ENCODE results near the gene AFTPH. TPM values are rescaled to one million over a fixed set of nuclear protein-coding genes. Genes with fewer than 3 reads are reported as not detected.

Gene AFTPH
- total and polyA plus RNA-seq, 8 donors: 29.9 to 66.4 (median 54.6) TPM

DNA sequence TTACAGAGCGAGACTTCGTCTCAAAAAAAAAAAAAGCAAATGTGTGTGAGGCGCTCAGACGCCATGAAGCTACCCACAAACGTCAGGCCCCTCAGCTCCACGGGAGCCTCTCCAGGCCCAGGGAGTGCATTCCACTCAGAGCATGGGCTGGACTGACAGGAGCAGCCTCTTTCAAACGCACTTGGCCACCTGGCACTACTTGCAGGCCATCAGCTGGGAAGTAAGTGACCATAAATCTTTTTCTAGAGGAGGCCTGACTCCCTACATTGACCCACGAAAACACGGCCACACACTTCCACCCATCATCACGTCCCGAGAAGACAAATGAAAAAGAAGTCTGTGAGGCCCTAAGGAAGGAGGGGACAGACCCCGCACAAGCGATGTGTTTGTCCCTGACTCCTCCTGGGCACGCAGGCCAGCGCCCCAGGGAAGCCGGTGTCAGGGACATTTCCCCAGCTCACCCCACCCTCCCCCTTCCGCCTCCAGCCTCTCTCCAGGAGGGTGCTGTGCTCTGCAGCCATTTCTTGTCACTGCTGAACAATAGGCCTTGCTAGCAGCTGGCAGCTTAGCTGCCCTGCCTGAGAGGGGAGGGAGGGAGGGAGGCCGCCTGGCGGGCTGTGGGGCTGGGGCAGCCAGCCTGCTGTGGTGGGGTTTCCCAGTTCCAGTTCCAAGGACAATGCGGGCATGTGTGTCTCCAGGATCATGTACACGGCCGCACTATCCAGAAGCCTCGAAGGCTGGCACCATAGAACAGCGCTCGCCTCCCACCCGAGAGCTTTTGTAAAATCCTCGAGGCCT, 103.0 kb downstream of the AFTPH start:
- H3K9me3 ChIP-seq: no peaks in the 10 kb centered on the region
- no peak for TF ChIP-seq CTCF (IDR thresholded peaks at IDR 0.05)
- no peak for ATAC-seq
- no peaks in the 10 kb centered on the region for H3K4me1 ChIP-seq
- H3K27ac ChIP-seq: no peak overlapping the region
- H3K27me3 ChIP-seq: no peaks in the 10 kb centered on the region
- H3K36me3 ChIP-seq: peaks cover 0 to 9% of the 10 kb centered on the region in 2 donors
- H3K4me3 ChIP-seq: no peak overlapping the region
- intact Hi-C loops (cut with DNase I): no loop called here
- peak in 1 of 4 donors; percentile 41 for DNase-seq

DNA sequence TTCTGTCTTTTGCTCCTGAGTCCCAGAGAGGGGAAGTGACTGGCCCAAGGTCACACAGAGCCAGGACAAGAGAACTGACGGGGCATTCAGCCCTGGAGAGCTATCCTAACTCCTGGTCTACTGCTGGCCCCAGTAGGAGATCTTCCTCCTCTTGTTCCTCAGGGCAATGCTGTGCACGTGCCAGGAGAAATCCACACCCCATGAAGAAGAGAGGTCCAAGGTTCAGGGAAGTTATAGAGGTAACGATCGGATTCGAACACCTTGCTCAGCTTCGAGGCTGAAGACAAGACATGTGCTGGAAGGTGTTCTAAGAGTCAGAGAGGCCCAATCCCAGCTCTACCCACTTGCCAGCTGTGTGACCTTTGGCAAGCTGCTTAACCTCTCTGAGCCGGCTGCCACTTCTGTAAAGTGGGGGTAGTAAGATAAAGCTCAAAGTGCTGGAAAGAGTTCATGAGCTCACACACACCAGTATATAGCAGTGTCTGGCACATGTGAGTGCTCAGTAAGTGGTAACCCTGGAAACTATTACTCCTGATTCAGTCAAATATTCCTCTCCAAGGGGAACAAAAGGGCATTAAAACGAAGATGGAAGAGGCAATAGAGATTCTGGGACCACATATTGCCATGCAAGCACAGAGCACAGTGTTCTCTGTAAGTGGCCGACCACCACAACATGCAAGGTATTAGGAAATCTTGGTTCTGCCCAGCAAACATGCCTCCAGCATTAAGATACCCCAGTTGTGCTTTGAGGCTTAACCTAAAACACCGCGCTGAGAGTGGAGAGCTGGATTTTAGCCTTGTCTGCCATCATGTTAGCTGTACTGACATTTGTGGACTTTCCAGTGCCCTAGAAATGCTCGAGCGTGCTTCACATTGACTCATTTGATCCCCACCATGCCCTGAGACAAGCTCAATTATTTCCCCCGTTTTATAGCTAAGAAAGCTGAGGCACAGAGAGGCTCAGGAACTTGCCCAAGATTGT, 104.0 kb downstream of the AFTPH start:
- no peaks in the 10 kb centered on the region for H3K9me3 ChIP-seq
- no peak for TF ChIP-seq CTCF (IDR thresholded peaks at IDR 0.05)
- intact Hi-C loops (cut with DNase I): no loop called here
- peaks cover 0 to 2% of the 10 kb centered on the region in 2 donors for H3K4me1 ChIP-seq
- no peak overlapping the region for H3K27ac ChIP-seq
- H3K4me3 ChIP-seq: no peak overlapping the region
- DNase-seq: no peak
- H3K36me3 ChIP-seq: peaks cover 0 to 9% of the 10 kb centered on the region in 2 donors
- ATAC-seq: no peak
- H3K27me3 ChIP-seq: no peaks in the 10 kb centered on the region

DNA sequence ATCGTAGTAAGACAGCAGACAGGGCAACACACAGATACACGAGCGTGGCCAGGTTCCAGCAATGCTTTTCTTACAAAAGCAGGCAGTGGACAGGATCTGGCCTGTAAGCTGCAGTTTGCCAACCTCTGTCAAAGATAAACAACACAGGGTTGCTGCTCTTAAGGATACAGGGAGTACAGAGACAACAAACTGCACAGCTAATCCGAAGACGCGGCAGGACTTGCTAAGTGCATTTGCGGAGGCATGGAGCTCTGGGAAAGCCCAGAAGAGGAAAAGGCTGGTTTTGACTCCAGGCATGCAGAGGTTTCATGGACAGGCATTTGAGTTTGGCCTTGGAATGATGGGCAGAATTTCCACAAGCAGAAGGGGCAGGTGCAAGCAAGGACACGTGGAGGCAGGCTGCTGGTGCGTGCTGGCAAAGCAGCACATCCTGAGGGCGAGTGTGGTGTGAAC, 105.2 kb downstream of the AFTPH start:
- peak in 1 of 4 donors; percentile 7 for DNase-seq
- Histone ChIP-seq H3K9me3 (no peaks in the 10 kb centered on the region), H3K4me1 (peaks cover 0 to 12% of the 10 kb centered on the region in 2 donors), H3K27me3 (no peaks in the 10 kb centered on the region), H3K36me3 (peaks cover 0 to 11% of the 10 kb centered on the region in 2 donors), H3K4me3 (no peak overlapping the region), H3K27ac (no peak overlapping the region)
- intact Hi-C loops (cut with DNase I): no loop called here
- no peak for ATAC-seq
- no peak for TF ChIP-seq CTCF (IDR thresholded peaks at IDR 0.05)

DNA sequence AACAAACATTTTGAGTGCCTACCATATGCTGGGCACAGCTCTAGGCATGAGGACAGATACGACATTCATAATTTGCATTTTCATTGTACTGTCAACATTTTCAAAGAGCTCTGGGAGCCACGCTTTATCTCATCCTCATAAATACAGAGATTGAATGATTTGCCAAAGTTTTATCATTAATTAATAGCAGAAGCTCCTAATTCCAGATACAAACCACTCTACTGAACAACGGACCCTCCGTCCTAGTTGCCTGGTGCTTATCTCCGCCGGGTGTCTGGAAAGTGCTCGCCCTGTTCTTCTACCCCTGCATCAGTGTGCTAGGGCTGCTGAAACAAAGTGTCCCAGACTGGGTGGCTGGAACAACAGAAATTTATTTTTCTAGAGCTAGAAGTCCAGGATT, 105.7 kb downstream of the AFTPH start:
- H3K9me3 ChIP-seq: no peaks in the 10 kb centered on the region
- no peak overlapping the region for H3K27ac ChIP-seq
- H3K36me3 ChIP-seq: peaks cover 0 to 15% of the 10 kb centered on the region in 2 donors
- ATAC-seq: no peak
- intact Hi-C loops (cut with DNase I): no loop called here
- no peak for TF ChIP-seq CTCF (IDR thresholded peaks at IDR 0.05)
- DNase-seq: no peak
- H3K27me3 ChIP-seq: no peaks in the 10 kb centered on the region
- H3K4me3 ChIP-seq: no peak overlapping the region
- peaks cover 0 to 17% of the 10 kb centered on the region in 2 donors for H3K4me1 ChIP-seq

GRCh38 chr2:64630752-64631151, 106.6 kb downstream of the AFTPH start:
- no peak for ATAC-seq
- no peak for TF ChIP-seq CTCF (IDR thresholded peaks at IDR 0.05)
- Histone ChIP-seq H3K4me3 (no peak overlapping the region), H3K27me3 (no peaks in the 10 kb centered on the region), H3K36me3 (peaks cover 0 to 24% of the 10 kb centered on the region in 2 donors), H3K9me3 (no peaks in the 10 kb centered on the region), H3K27ac (no peak overlapping the region), H3K4me1 (peaks cover 0 to 26% of the 10 kb centered on the region in 2 donors)
- intact Hi-C loops (cut with DNase I): no loop called here
- DNase-seq: peak in 1 of 4 donors; percentile 12

Data from left lung (tissue), 10 donors.